Non-pigmented ciliary epithelial cell (primary cell): ENCODE data around the gene FUT9.
A peak's percentile ranks its signal among the peaks of the same experiment; 100 is the strongest.

Source experiments
- DNase-seq: peaks from one replicate; pipeline ENCODE4 v3.0.0-alpha.2; 2010; ENCODE audit warnings: low read depth

FUT9 gene

DNA sequence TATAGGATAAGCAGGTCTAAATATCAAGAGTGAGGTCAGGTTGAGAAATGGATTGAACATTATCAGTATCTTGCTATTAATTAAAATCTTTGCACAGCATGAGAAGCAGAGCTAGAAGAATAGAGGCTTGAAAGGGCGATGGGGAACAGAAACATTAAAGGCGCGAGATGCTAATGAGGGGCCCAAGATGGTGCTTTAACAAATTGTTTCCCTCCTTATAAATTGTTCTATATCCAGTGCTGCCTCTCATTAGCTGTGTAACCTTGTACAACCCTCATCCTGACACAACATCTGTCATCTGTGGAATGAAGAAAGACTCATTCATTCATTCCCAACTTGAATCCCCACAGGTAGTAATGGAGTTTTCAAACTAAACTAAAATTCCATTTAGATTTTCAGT lies 57.8 kb downstream of the FUT9 start:
- DNase-seq, result no peak

DNA sequence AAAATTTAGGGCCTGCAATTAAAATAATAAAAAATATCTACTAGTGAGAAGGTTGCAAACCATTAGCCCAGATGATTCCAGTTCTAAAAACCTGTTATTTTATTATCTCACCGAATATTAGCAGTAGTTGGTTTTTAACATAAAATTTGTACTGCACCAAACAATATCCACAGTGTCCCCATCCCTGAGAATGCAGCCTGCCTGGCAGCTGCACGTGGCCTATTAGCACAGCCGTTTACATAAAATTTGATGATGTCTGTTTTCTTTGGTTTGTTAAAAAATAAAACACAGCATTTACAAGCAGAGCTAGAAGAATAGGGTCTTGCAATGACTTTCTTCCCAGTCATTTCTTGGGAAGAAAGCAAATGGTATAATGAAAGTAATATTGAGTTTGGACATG lies 58.2 kb downstream of the FUT9 start:
- DNase-seq, result no peak

DNA sequence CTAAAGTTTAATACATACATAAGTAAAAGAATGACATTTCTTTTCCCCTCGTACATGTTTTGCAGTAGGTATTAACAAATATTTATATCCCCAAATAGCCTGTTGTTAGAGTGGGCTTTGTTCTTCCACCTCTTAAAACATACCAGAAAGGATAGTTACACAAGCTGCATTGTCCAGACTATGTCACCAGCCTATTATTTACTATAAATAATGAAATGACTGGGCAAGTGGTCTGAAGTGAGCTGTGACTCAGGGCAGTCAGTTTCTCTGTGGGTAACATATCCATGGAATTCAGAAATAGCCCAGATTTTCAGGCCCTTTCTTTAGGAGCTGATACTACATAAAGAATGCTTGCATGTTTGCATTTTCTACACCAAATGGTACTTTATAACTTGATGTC lies 60.1 kb downstream of the FUT9 start:
- peak; percentile 2 for DNase-seq

DNA sequence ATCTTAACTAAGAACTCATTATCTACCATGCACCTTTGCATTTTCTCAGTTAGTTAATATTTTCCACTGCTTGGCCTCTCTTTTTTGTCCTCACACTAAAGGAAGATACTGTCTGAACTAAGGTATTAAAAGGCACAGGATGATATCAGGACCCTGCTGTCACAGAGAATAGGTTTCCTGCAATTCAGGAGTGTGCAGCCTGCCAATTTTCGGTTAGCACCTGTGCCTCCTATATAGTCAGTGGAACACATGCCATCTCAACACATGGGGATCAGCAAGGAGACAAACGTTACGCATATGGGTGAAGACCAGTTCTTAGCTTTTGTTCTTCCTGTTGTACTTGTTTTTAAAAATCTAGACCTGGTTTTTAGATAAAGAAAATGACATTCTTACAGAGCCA lies 71.0 kb downstream of the FUT9 start:
- DNase-seq, result no peak

DNA sequence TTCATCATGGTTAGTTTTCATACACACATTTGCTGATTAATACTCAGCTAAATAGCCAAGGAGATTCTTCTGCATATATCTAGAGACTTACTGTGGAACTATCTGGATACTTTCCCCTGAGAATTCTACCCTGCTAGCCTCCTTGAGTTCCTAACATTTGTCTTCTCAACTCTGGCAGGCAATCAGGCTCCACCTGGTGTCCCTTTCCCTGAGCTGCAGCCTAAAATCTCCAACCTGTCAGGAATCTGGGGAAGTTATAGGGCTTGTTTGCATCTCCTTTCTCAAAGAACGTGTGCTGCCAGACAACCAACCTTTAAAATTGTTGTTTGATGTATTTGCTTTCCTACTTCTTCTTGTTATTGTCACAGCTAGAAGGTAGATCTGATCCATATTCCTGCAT lies 73.4 kb downstream of the FUT9 start:
- no peak for DNase-seq

DNA sequence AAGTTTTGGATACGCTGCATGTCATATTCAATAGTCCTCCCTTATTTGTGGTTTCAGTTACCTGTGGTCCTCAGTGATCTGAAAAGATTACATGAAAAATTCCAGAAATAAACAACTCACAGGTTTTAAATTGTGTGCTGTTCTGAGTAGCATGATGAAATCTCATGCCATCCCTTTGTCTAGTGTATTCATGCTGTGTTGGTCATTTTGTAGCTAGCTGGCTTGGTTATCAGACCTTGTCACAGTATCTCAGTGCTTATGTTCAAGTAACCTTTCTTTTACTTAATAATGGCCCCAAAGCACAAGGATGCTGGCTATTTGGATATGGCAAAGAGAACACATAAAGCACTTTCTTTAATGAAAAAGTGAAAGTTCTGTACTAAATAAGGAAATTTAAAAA lies 78.3 kb downstream of the FUT9 start:
- no peak for DNase-seq

DNA sequence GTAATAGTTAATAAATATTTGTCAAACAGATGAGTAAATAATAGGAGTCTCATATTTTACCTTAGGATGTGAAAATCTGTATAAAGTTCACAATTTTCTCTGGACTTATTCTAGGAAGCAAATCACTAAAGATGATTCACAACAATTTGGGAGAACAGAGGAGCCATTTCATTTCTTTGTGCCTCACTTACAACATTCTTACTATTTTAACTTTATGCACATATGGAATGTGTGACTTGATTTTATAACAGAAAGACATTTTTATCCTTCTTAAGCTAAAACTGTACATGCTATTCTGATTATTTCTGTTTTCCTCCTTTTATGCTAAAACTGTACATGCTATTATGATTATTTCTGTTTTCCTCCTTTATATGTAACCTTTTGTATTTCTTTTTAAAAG lies 83.3 kb downstream of the FUT9 start:
- no peak for DNase-seq

DNA sequence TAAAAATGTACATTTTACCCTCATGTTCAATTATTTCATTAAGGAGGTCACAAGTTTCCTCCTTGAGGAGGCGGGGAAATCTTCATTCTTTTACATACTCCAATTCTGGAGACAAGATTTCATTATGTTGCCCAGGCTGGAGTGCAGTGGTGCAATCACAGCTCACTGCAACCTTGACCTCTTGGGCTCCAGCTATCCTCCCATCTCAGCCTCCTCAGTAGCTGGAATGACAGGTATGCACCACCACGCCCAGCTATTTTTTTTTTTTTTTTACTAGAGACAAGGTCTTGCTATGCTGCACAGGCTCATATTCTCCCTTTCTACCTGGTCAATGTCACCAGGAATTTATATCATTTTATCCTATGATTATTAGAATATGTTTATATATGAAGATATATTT lies 85.8 kb downstream of the FUT9 start:
- no peak for DNase-seq

DNA sequence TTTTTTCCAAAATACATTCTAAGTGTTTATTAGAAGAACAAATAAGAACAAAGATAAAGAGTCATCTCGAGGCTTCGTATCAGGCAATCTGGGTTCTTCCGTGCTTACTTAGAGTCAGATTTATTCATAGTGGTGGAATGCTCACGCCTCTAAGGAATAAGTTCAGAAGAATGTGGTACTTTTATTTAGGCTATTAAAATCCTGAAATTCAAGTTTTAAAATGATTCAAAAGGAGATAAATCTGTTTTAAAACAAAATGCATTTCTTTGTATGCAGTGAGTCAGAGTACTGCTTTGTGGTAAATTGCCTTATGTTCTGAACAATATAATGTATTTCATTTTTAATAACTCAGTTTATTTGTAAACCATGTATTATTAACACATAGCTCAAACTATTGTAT lies 89.1 kb downstream of the FUT9 start:
- DNase-seq, result no peak

DNA sequence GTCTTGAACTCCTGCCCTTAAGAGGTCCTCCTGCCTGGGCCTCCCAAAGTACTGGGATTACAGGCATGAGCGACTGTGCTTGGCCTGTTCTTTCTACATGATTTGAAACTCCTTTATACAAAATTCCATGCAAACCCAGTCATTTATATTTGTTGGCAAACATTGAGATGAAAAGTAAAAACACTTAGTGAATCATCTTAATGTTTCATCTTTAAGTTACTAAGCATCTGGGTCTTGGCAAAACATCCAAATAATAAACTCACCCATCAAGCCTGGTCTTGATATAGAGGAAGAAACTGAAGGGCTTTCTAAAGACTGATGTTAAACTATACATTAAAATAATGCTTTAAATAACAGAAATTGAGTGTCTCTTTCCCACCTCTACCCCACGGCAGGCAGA lies 95.1 kb downstream of the FUT9 start:
- DNase-seq, result no peak

DNA sequence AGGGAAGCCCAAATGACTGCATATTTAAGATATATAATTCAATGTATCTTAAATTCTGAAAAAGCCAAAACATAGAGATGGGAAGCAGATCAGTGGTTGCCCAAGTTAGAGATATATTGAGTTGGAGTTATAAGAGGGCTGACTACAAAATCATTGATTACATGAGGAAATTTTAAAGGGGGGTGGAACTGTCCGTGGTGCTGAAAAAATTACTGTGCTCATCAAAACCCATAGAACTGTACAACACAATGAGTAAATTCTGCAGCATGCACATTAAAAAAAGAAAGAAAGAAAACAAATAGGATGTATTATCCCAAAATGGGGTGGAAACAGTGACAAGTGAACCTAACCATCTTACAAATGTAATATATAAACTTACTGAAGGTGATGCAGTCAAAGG lies 100.9 kb downstream of the FUT9 start:
- DNase-seq, result no peak

DNA sequence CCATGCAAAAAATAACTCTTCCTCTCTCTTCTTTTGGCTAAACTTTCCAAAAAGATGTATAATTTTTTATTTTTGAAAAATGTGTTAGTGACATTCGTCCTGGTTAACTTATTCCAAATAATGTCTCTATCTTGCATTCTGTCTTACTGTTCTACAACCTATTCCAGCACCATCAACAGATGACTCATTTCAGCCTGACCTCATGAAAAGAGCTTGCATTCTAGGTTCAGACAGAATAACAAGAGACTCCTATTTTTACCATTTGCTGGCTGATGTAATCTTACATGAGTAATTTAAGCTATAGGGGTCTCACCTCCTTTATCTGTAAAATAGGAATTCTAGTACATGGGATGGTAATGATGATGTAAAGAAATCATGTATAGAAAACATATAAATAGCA lies 109.0 kb downstream of the FUT9 start:
- peak; percentile 27 for DNase-seq

DNA sequence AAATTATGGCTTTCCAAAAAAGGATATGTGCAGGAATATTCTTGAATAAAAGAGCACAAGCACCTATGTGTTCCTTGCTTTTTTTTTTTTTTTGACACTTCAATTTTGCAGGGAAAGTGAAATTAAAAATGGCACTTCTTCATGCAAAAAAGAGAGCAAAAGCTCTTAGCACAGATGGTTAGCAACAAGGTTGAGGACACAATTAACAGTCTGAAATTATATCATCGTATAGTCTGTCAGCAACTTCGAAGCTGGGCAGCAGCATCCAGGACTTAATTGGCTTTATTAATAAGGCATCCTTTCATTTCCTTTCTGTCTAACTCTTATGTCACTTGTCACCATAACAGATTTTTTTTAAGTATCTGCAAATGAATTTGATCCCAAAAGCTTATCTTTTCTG lies 122.6 kb downstream of the FUT9 start:
- no peak for DNase-seq

DNA sequence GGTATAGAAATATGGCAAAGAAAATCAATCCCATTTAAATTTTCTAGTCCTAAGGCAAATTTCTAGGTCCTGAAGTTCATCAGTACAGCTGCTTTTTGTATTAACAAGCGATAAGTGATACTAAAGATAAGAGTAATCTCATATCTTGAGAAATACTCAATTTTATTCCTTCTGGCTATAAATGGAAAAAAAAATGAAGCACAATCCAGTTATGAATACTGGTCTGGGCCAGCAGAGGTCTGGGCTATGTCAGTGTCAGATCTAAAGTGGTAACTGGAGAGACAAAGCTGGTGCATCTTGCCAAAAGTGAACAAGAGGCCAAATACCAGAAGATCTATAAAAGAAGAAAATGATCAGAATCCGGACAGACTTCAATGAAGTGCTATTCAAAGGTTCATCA lies 126.4 kb downstream of the FUT9 start:
- DNase-seq, result no peak

DNA sequence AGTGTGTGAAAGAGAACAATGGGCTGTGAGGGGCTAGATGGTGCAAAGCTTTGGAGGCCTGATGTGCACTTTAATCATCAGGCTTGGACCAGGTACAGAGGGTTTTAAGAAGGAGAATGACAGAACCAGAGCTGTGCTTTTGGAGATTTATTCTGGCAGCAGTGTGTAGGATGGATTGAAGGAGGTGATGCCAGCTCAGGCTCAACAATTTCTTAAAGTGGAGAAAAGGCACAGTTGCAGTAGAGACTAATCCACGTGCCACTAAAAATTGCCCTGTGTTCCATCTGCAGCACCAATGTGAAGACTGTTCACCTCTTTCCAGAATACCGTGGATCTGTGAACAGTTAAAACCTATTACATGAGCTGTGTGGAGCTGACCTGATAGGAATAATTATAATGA lies 134.7 kb downstream of the FUT9 start:
- DNase-seq, result no peak

DNA sequence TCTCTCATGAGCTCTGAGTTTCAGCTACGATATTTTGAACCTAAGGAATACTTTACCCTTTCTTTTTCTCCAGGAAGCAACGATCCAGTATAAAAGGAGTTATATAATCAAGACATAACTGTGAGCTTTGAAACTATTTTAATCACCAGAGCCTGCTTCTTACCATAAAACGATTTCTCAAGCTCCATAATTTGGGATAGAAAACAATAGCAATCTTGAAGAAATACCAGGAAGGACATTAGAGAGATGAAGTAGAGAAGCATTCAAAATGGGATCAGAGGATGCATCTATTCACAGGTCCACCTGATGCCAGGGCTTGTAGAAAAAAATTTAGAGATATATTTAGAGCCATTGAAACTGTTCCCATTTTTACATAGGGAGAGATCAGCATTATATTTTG lies 135.9 kb downstream of the FUT9 start:
- no peak for DNase-seq

DNA sequence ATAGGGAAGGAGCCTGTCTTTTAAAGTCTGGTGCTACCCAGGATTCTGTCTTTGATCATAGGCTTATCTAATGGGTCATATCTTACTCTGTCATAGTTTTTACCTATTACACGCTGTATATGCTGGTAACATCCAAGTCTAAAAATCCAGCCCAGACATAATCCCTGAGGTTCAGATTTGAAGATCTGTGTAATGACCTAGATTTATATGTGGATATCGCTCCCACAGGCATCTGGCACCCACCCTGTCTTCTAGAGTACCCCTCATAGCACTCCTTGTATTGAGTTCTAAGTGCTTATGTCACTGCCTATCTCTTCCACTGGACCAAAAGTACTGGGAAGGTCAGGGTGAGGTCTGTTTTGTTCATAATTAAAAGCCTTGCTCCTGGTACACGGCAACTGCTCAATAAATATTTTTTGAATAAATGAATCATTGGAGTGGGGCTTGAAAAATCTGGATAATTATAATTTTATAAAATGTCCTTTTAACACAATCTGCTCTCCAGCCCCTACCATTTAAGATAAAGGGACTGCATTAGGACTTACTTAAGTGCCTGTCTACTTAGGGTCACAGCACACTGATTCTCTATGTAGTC lies 136.4 kb downstream of the FUT9 start:
- no peak for DNase-seq

DNA sequence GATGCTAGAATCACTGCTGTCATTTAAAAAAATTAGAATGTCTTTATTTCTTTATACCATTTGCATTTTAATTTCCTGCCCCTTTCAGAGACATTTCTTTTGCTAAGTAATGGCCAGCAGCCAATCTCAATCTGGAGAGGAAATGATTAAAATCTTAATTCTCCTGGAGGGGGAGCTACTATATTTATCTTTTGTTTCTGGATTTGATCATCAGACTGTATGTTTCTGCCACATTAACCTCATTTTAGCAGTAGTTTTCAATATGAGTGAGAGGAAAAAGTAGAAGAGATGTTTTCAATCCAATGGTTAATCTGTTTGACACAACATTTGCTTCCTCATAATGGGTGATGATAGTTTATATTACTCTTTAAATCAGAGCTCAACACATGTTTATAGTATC lies 138.0 kb downstream of the FUT9 start:
- DNase-seq, result no peak

DNA sequence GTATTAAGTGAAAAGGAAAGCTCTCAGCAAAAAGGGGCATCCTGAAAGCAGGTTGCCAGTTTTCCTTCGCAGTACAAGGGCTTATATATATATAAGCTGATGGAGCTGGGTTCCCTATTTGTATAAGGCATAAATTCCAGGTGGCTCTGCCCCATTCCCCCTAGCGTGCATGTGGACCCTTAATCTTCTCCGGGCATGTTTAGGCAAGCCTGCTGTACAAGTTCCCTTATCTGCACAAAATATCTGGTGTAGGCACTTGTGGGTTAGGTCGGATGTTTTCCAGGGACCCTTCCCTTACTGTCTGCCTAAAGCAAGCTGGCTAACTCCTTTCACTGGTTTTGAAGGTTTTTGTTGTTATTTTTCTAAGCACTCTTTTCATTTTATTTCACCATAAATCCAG lies 140.7 kb downstream of the FUT9 start:
- DNase-seq, result no peak

DNA sequence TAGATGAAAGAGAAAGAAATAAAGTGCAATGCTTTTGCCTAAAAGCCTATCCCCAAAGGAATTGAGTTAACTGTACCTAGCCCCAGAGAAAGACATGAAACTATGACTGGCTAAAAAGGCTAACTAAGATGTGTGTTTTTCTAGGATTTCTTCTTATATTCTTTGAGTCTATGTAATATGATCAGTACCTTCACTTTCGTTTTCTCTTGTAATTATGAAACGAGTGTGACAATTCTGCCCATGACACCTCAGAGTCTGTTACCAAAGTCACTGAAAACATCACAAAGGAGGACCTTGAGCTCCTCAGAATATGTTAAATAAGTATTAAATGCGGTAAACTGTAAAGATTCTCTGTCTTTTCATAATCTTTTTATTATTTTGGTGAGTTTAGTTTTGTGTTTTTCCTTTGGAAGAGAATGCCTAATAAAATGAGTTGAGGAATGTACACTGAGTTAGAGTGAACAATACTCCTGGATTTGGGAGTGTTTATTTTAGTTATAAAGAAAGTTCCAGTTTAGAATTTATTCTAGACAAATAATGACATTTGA lies 141.3 kb downstream of the FUT9 start:
- no peak for DNase-seq

DNA sequence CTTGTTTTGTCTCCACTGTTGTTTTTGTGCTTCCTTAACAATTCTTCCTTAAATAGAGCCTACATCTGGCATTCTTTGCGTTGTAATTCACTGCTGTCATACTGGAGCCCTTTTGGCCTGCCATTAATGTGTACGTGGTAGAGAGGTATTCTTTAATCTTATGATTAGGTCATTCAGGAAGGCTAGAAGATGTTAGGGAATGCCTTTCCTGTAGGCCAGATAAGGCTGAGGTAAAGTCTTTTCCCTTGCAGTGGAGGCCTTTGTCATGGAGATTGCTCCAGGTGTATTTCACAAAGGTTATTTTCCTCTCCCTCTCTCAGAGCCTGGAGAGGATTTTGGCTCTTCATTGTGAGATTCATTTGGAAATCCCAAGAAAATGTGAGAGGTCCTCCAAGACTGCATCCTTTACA lies 146.9 kb downstream of the FUT9 start:
- DNase-seq, result no peak

DNA sequence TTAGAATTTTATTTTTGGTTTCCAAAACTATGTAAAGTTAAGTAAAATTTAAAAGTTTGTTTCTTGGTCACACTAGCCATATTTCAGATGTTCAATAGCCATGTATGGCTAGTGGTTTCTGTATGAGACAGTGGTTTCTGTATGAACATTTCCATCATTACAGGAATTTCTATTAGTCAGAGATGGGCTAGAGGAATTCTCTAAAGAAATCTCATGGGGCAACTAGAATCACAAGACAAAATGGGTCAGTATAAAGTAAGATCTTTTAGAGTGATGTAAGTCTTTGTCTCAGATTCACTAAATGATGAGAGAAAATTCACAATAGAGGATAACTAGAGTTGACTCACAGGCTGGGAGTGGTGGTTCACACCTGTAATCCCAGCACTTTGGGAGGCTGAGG lies 149.0 kb downstream of the FUT9 start:
- no peak for DNase-seq

DNA sequence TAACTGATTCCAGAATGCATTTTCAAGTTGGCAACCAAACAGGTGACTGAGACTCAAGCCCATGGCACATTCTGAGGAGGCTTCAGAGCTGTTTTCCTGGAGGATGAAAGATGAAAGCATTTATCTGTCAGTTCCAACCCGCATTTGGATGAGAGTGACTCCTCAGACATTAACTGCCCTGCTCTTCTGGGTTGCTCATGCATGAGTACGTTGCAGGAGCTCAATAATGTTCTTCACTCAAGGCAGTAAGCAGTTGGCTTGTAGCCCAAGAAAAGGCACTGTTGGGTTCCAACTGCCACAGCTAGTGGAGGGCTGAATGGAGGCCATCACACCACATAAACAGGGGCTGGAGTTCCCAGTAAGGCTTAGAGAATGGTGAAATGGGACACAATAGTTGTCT lies 155.3 kb downstream of the FUT9 start:
- no peak for DNase-seq

DNA sequence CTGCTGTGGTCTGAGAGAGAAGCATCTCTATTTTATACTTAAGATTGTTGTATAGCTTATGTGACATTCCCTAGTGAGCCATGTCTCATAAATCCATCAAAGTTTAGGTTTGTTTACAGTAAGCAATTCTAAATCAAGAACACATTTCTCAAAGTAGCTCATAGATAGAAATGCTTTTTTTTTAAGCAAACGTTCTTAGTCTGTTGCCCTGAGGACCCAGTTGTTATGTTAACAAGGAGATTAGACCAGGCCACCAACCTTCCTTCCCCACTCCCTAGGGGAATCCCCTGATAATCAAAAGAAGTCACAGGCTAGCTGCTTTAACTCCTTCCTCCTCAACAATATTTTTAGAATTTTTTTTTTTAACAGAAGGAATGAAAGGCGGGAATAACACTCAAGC lies 169.0 kb downstream of the FUT9 start:
- DNase-seq, result no peak

DNA sequence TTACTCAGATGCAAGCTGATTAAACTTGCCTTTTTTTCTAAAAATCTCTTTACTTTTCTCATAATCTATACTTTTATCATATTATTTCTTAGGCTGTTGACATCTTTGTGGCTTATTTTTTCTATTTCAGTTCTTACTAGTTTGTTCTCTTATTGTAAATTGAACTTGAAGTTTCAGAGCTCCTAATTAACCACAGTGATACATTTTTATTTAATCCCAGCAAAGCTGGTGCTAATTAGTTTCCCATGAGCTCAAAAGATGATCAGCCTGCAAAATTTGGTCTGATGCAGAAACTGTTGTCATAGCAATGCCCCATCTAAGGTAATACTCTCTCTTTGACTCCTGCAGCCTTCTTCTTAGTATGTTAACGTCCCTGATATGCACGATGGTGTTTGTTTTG lies 170.3 kb downstream of the FUT9 start:
- DNase-seq, result no peak
